Body of pancreas (tissue), 4 donors: ENCODE data around the gene CCR6. TPM values are rescaled to one million over a fixed set of nuclear protein-coding genes. Genes with fewer than 3 reads are reported as not detected.

ENCODE experiments used
- ATAC-seq: fragments of 150-250 bp; one replicate; pipeline ENCODE4 v1.9.1; 2016
- DNase-seq, 4 donors: peaks; one replicate each; pipeline ENCODE4 v3.0.0-alpha.2; 2019
- H3K27ac ChIP-seq, 4 donors: fragments of 200-600 bp; sonication (generic); 1 replicate in 3 of 4; 2 replicates in 1 of 4; pipeline versions ENCODE4 v1.5.1 to v1.6.1; 2016 to 2019; ENCODE audit warnings: mild to moderate bottlenecking in 1 of 4, mixed read lengths in 1 of 4, moderate library complexity in 1 of 4
- H3K27me3 ChIP-seq, 2 donors: fragments of 200-600 bp; sonication (generic); one replicate each; pipeline ENCODE4 v1.6.0; 2016; ENCODE audit warnings: mild to moderate bottlenecking in 1 of 2
- H3K36me3 ChIP-seq, 2 donors: fragments of 200-600 bp; sonication (generic); replicated peaks in 1 of 2; 2 replicates each; pipeline ENCODE4 v1.5.1; 2016; ENCODE audit warnings: low read depth in 2 of 2; ENCODE audit not compliant: insufficient read depth in 1 of 2
- H3K4me1 ChIP-seq: fragments of 200-600 bp; sonication (generic); one replicate; pipeline ENCODE4 v1.6.0; 2016
- H3K4me3 ChIP-seq, 2 donors: fragments of 200-600 bp; sonication (generic); 1 replicate in 1 of 2; 2 replicates in 1 of 2; pipeline ENCODE4 v1.5.1; 2016 to 2019
- H3K9me3 ChIP-seq, 3 donors: fragments of 200-600 bp; sonication (generic); 1 replicate in 2 of 3; 2 replicates in 1 of 3; pipeline ENCODE4 v1.5.1; 2016
- POLR2A ChIP-seq, 3 donors: fragments of 450-650 bp; IDR thresholded peaks; one replicate each; pipeline ENCODE4 v1.6.1; 2016; ENCODE audit warnings: antibody characterized with exemption in 3 of 3, mild to moderate bottlenecking in 2 of 3
- WGBS, 2 donors: methylation state at CpG; one replicate each; pipeline ENCODE4 v1.1.5; 2017; 5-methylcytosine and 5-hydroxymethylcytosine counted together
- intact Hi-C: fragments of 100-400 bp; cut with DNase I; formaldehyde crosslinking; loops from one replicate; pipeline ENCODE4 v1.15.1; 2023
- total RNA-seq, 2 donors: library from RNA; depleted of rRNA; stranded (reverse); fragments of >200 nt; gene quantifications; one replicate each; pipeline ENCODE4 v1.1.0, GENCODE V29; 2016
- TF ChIP-seq, protein P1 (sequence below), 7 experiments: fragments of 450-650 bp in 4 of 7; fragments of 200-600 bp in 3 of 7; sonication (generic) in 3 of 7; IDR thresholded peaks; one replicate each; pipeline ENCODE4 v1.5.1; 2016 to 2019; ENCODE audit warnings: antibody characterized with exemption in 7 of 7

The CCR6 gene
- total RNA-seq, 2 donors from 2014 or later: not detected

DNA sequence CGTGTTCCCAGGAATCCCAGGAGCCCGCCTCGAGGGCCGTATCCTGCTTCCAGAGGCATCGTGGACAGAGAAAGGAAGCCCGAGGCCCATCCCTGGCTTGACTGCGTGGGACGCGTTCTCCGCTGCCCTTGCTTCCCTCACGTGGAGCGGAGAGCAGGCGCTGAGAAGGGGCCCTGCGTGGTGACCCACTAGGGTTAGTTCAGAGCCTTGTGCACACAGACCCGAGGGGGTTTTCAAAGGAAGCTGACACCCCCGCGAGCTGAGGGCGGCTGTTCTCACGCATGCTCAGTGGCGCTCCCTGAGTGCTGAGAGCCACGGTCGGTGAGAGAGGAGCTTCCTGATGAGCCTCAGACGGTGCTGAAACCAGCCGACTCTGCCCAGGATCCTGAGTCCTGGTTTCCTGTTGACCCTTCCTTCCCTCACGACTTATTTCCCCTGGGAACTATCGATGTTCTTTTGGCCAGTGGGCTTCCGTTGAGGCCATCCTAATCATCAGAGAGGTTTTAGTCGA, 28.9 kb upstream of the CCR6 start:
- no peaks in the 10 kb centered on the region for H3K4me1 ChIP-seq
- intact Hi-C loops: no loop called here
- H3K36me3 ChIP-seq: no peaks in the 10 kb centered on the region
- TF ChIP-seq, protein P1, sequence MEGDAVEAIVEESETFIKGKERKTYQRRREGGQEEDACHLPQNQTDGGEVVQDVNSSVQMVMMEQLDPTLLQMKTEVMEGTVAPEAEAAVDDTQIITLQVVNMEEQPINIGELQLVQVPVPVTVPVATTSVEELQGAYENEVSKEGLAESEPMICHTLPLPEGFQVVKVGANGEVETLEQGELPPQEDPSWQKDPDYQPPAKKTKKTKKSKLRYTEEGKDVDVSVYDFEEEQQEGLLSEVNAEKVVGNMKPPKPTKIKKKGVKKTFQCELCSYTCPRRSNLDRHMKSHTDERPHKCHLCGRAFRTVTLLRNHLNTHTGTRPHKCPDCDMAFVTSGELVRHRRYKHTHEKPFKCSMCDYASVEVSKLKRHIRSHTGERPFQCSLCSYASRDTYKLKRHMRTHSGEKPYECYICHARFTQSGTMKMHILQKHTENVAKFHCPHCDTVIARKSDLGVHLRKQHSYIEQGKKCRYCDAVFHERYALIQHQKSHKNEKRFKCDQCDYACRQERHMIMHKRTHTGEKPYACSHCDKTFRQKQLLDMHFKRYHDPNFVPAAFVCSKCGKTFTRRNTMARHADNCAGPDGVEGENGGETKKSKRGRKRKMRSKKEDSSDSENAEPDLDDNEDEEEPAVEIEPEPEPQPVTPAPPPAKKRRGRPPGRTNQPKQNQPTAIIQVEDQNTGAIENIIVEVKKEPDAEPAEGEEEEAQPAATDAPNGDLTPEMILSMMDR (IDR thresholded peaks at IDR 0.05): no peak
- TF ChIP-seq POLR2A (IDR thresholded peaks at IDR 0.05): no peak
- H3K27ac ChIP-seq: no peak overlapping the region
- ATAC-seq: no peak
- WGBS, 2 donors: 72 to 76% methylated on average over 17 to 28 of the region's 28 CpGs
- DNase-seq: no peak
- no peaks in the 10 kb centered on the region for H3K27me3 ChIP-seq
- no peaks in the 10 kb centered on the region for H3K9me3 ChIP-seq
- H3K4me3 ChIP-seq: no peak overlapping the region

DNA sequence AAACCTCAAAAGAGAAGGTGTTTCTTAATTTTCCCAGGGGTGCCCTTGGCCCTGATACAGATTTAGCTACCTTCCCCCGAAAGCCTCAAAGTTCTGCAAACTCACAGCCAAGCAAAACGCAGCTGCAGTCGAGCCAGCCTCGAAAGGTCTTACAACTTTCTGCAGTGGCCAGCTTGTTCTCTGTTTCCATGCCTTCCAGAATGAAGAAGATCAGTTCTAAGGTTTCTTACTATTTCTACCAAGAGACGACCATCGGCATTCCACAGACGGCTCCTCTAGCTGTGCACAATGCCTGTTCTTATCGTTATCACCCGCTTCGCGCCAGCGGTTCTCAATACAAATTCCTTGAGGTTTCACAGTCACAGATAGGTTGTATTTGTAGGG, 28.5 kb upstream of the CCR6 start:
- Histone ChIP-seq H3K9me3 (no peaks in the 10 kb centered on the region), H3K27me3 (no peaks in the 10 kb centered on the region), H3K36me3 (no peaks in the 10 kb centered on the region), H3K27ac (no peak overlapping the region), H3K4me3 (no peak overlapping the region), H3K4me1 (no peaks in the 10 kb centered on the region)
- DNase-seq (no peak), ATAC-seq (no peak)
- TF ChIP-seq POLR2A (IDR thresholded peaks at IDR 0.05): no peak
- TF ChIP-seq, protein P1 (IDR thresholded peaks at IDR 0.05): no peak
- WGBS, 2 donors: 42 to 45% methylated on average over 12 of the region's 12 CpGs
- intact Hi-C loops: no loop called here

DNA sequence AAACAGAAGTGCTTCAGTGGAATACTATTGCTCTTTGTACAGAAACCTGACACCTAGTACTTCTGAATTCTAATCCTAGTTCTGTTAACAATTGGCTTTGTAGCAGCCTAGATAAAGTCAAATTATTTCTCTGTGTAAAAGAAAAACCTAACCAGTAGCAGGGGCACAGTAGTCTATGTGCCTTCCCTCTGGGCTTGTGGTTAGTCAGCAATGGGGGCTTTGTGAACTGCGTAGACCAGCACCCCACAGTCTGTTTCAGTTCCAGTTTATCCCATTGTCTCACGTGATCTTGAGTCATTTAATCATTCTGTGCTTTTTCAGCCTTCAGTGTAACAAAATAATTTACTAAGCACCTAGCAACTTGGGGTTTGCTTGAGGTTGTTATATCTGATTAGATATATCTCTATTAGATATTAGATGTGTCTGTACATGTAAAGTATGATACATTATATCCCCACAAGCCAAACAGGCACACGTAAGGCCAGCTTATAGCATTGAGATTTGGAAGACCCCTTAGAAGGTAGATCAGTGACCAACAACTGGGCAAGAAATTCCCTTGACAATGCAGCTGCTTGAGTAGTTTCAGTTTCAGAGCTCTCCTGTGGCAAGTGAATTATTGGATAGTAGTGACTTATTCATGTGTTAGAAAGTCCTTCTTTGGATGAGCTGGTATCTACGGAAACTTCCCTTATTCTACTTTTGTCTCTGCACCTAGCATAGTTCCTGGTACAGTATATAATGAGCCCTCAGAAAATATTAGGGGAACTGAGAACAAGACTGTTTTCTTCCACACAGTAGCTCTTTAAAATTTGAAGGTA, 27.9 kb upstream of the CCR6 start:
- 61 to 62% methylated on average over 4 of the region's 4 CpGs for WGBS, 2 donors
- H3K27ac ChIP-seq: no peak overlapping the region
- no peaks in the 10 kb centered on the region for H3K9me3 ChIP-seq
- H3K4me3 ChIP-seq: no peak overlapping the region
- H3K4me1 ChIP-seq: no peaks in the 10 kb centered on the region
- ATAC-seq: no peak
- intact Hi-C loops: no loop called here
- no peak for DNase-seq
- no peak for TF ChIP-seq POLR2A (IDR thresholded peaks at IDR 0.05)
- TF ChIP-seq, protein P1 (IDR thresholded peaks at IDR 0.05): no peak
- no peaks in the 10 kb centered on the region for H3K27me3 ChIP-seq
- H3K36me3 ChIP-seq: no peaks in the 10 kb centered on the region

DNA sequence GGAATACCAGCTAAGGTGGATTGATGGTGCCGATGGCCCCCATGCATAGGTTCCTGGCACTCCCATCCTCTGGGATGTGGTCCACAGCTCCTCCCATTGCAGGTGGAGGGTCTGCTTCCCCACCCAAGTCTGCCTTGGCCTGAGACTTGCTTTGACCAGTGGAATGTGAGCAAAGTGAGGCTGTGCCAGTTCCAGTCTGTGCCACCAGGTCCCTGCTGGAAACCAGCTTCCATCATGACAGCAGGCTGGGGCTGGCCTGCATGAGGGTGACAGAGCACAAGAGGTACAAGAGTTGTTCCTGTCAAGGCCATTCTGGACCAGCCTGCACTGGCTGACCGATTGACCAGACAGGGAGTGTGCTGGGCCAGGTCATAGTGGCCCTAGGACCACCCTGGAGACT, 27.0 kb upstream of the CCR6 start:
- no peaks in the 10 kb centered on the region for H3K9me3 ChIP-seq
- WGBS, 2 donors: 84 to 85% methylated on average over 2 of the region's 2 CpGs
- H3K27ac ChIP-seq: no peak overlapping the region
- no peak overlapping the region for H3K4me3 ChIP-seq
- H3K27me3 ChIP-seq: no peaks in the 10 kb centered on the region
- no peaks in the 10 kb centered on the region for H3K36me3 ChIP-seq
- DNase-seq (no peak), ATAC-seq (no peak)
- no peak for TF ChIP-seq POLR2A (IDR thresholded peaks at IDR 0.05)
- TF ChIP-seq, protein P1 (IDR thresholded peaks at IDR 0.05): no peak
- no peaks in the 10 kb centered on the region for H3K4me1 ChIP-seq
- intact Hi-C loops: no loop called here

DNA sequence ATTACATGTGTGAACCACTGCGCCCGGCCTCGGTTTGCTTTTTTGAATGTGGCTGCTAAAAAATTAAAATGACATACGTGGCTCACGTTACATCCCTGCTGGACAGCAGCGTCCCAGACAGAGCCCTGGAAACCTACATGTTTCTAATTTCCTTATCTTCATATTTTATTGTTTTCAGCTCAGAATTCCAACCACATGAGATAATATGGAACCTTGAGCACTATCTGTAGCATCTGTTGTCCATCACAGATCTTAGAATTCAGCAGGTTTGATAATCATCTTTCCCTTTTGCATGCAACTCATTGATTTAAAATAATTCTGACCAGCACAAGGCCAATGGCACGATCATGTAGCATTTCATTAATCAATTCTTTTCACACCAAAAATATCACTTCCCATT, 25.9 kb upstream of the CCR6 start:
- no peak for ATAC-seq

More for the DNA sequence above, 25.9 kb upstream of the CCR6 start:
- intact Hi-C loops: no loop called here
- no peaks in the 10 kb centered on the region for H3K9me3 ChIP-seq
- no peaks in the 10 kb centered on the region for H3K4me1 ChIP-seq
- WGBS, 2 donors: 89 to 90% methylated on average over 7 of the region's 7 CpGs
- DNase-seq: no peak
- H3K36me3 ChIP-seq: no peaks in the 10 kb centered on the region
- H3K4me3 ChIP-seq: no peak overlapping the region
- no peaks in the 10 kb centered on the region for H3K27me3 ChIP-seq
- no peak overlapping the region for H3K27ac ChIP-seq
- TF ChIP-seq, protein P1 (IDR thresholded peaks at IDR 0.05): no peak
- no peak for TF ChIP-seq POLR2A (IDR thresholded peaks at IDR 0.05)
